Gastroesophageal sphincter (tissue), 4 donors: ENCODE measurements around the gene AK1. TPM values are rescaled to one million over a fixed set of nuclear protein-coding genes. Genes with fewer than 3 reads are reported as not detected.

Experiments
- ATAC-seq: fragments of 150-250 bp; one replicate; pipeline ENCODE4 v1.9.1; 2016; ENCODE audit warnings: mild to moderate bottlenecking, moderate library complexity
- H3K27ac ChIP-seq, 4 donors: fragments of 200-600 bp; sonication (generic) in 3 of 4; 1 replicate in 3 of 4; 2 replicates in 1 of 4; pipeline ENCODE4 v1.5.1; 2016 to 2019
- H3K27me3 ChIP-seq: fragments of 200-600 bp; sonication (generic); one replicate; pipeline ENCODE4 v1.5.1; 2019
- H3K36me3 ChIP-seq, 2 donors: fragments of 200-600 bp; sonication (generic); one replicate each; pipeline ENCODE4 v1.5.1; 2019; ENCODE audit warnings: control low read depth in 1 of 2
- H3K4me1 ChIP-seq, 3 donors: fragments of 200-600 bp; sonication (generic); 1 replicate in 2 of 3; 2 replicates in 1 of 3; pipeline ENCODE4 v1.5.1; 2016 to 2019; ENCODE audit warnings: control low read depth in 2 of 3
- H3K4me3 ChIP-seq, 2 donors: fragments of 200-600 bp; sonication (generic); one replicate each; pipeline ENCODE4 v1.5.1; 2019; ENCODE audit warnings: mild to moderate bottlenecking in 1 of 2, moderate library complexity in 1 of 2
- H3K9me3 ChIP-seq, 3 donors: fragments of 200-600 bp; sonication (generic); one replicate each; pipeline ENCODE4 v1.5.1; 2017 to 2019; ENCODE audit warnings: control low read depth in 2 of 3
- CTCF ChIP-seq, 4 experiments: fragments of 200-600 bp in 2 of 4; fragments of 450-650 bp in 2 of 4; sonication (generic) in 1 of 4; IDR thresholded peaks; one replicate each; pipeline ENCODE4 v1.5.1; 2017 to 2019; ENCODE audit warnings: antibody characterized with exemption in 4 of 4, mild to moderate bottlenecking in 2 of 4, moderate library complexity in 2 of 4
- EP300 ChIP-seq: sonication (generic); formaldehyde crosslinking; IDR thresholded peaks from one replicate; pipeline ENCODE4 v1.6.1; 2017; ENCODE audit warnings: antibody characterized with exemption, mild to moderate bottlenecking
- POLR2A ChIP-seq, 2 donors: fragments of 450-650 bp; IDR thresholded peaks; one replicate each; pipeline ENCODE4 v1.6.1; 2017; ENCODE audit warnings: antibody characterized with exemption in 2 of 2, mild to moderate bottlenecking in 2 of 2, moderate library complexity in 1 of 2
- POLR2AphosphoS5 ChIP-seq: sonication (generic); formaldehyde crosslinking; IDR thresholded peaks from one replicate; pipeline ENCODE4 v1.6.1; 2017; ENCODE audit warnings: antibody characterized with exemption
- WGBS, 2 donors: methylation state at CpG; one replicate each; pipeline ENCODE4 v1.1.5; 2018; ENCODE audit warnings: low coverage in 1 of 2; 5-methylcytosine and 5-hydroxymethylcytosine counted together
- total RNA-seq, 4 donors: library from RNA; depleted of rRNA; stranded (reverse); fragments of >200 nt; gene quantifications; one replicate each; pipeline ENCODE4 v1.1.0, GENCODE V29; 2016

The AK1 gene
- total RNA-seq, 4 donors from 2014 or later = 46.7 to 73.9 (median 49.7) TPM

DNA sequence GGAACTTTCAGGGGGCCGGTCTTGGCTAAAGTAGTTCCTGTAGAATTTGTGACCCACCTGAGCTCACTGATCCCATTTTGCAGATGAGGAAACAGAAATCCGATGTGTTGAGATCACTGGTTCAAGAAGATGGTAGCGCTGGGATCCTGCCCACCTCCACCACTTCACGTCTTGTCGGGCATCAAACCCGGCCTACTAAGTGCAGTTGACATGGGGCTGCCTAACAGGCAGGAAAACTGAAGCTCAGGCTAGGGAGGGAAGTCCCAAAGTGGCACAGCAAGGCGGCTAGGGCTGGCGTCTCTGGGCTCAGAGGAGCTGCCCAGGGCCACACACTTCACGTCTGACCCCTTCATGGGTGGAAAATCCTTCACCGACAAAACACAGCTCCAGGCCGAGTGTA is 22.5 kb downstream of the AK1 start:
- Histone ChIP-seq H3K4me1 (peaks cover 0 to 73% (median 27%) of the 10 kb centered on the region in 3 donors), H3K4me3 (peak overlapping the region in 1 of 2 donors; percentile 68), H3K27ac (peak overlapping the region; percentile 34 to 86 (median 84)), H3K27me3 (no peaks in the 10 kb centered on the region), H3K36me3 (peaks cover 0 to 10% of the 10 kb centered on the region in 2 donors), H3K9me3 (no peaks in the 10 kb centered on the region)
- WGBS, 2 donors = 100% methylated on average over 1 of the region's 11 CpGs; no CpG with 5 or more reads in 1 of the 2 donors
- TF ChIP-seq CTCF (IDR thresholded peaks at IDR 0.05) (no peak), POLR2A (IDR thresholded peaks at IDR 0.05) (no peak), EP300 (no peak), POLR2AphosphoS5 (no peak)
- ATAC-seq = no peak

GRCh38 chr9:127854184-127854806 is 23.2 kb downstream of the AK1 start, which contains the start of gene ENG:
Gene ENG, minus strand, starts transcription at chr9:127854658. Its CDS starts 303 bp downstream, at chr9:127854355.
- Histone ChIP-seq H3K9me3 (peaks cover 0 to 4% (median 0%) of the 10 kb centered on the region in 3 donors), H3K4me3 (peak within 1 kb of the TSS; percentile 41 to 68), H3K4me1 (peaks cover 0 to 67% (median 27%) of the 10 kb centered on the region in 3 donors), H3K27me3 (no peaks in the 10 kb centered on the region), H3K27ac (peak within 1 kb of the TSS; percentile 34 to 86 (median 84)), H3K36me3 (peaks cover 0 to 14% of the 10 kb centered on the region in 2 donors)
- peak; percentile 67 for ATAC-seq
- TF ChIP-seq EP300 = no peak
- TF ChIP-seq POLR2A (IDR thresholded peaks at IDR 0.05) = peak; percentile 34 to 50
- peak in 1 of 4 experiments; percentile 40 for TF ChIP-seq CTCF (IDR thresholded peaks at IDR 0.05)
- peak; percentile 21 for TF ChIP-seq POLR2AphosphoS5
- WGBS, 2 donors = 20% methylated on average over 1 of the region's 37 CpGs; no CpG with 5 or more reads in 1 of the 2 donors

GRCh38 chr9:127853312-127854183 is 23.9 kb downstream of the AK1 start:
- H3K4me3 ChIP-seq = peak overlapping the region; percentile 41 to 68
- peaks cover 0 to 14% of the 10 kb centered on the region in 2 donors for H3K36me3 ChIP-seq
- H3K27me3 ChIP-seq = no peaks in the 10 kb centered on the region
- no CpG with 5 or more reads among the region's 13 CpGs for WGBS, 2 donors
- H3K9me3 ChIP-seq = peaks cover 0 to 6% (median 0%) of the 10 kb centered on the region in 3 donors
- ATAC-seq = no peak
- TF ChIP-seq POLR2A (IDR thresholded peaks at IDR 0.05) (no peak), CTCF (IDR thresholded peaks at IDR 0.05) (no peak), POLR2AphosphoS5 (no peak), EP300 (no peak)
- H3K27ac ChIP-seq = peak overlapping the region; percentile 34 to 86 (median 84)
- H3K4me1 ChIP-seq = peaks cover 0 to 61% (median 27%) of the 10 kb centered on the region in 3 donors

- 29 to 80% methylated on average over 3 of the region's 9 CpGs for WGBS, 2 donors
- TF ChIP-seq POLR2A (IDR thresholded peaks at IDR 0.05) (no peak), CTCF (IDR thresholded peaks at IDR 0.05) (no peak), POLR2AphosphoS5 (no peak), EP300 (no peak)
- Histone ChIP-seq H3K4me3 (peak overlapping the region; percentile 41 to 68), H3K9me3 (peaks cover 0 to 6% (median 0%) of the 10 kb centered on the region in 3 donors), H3K4me1 (peaks cover 0 to 55% (median 22%) of the 10 kb centered on the region in 3 donors), H3K36me3 (peaks cover 0 to 14% of the 10 kb centered on the region in 2 donors), H3K27me3 (no peaks in the 10 kb centered on the region), H3K27ac (peak overlapping the region in 3 of 4 donors; percentile 81 to 86 (median 86))
- ATAC-seq = no peak
Measured at GRCh38 chr9:127852829-127853228, 24.6 kb downstream of the AK1 start.
